HEK293 (cell line): ENCODE measurements around the gene TRAPPC6A.

ENCODE experiments used
- CTCF ChIA-PET: fragments of 350-600 bp; formaldehyde crosslinking; extraction: SDS; loops from one replicate; lab custom pipeline; 2021; ENCODE audit warnings: antibody characterized with exemption; lab: Yijun Ruan, JAX
- POLR2A ChIA-PET: fragments of 300-600 bp; formaldehyde crosslinking; extraction: SDS; loops from one replicate; lab custom pipeline; 2020; ENCODE audit warnings: antibody characterized with exemption, inconsistent platforms; lab: Yijun Ruan, JAX
- H3K27ac ChIP-seq: fragments of 200-500 bp; sonication (Bioruptor generic); 2 replicates; pipeline ENCODE4 v1.5.1; 2014; ENCODE audit warnings: low read depth, low read length, control low read depth, inconsistent platforms; ENCODE audit errors: extremely low read depth
- H3K36me3 ChIP-seq, 2 experiments: fragments of 200-500 bp in 1 of 2; sonication (Bioruptor generic) in 1 of 2; 1 replicate in 1 of 2; 2 replicates in 1 of 2; pipeline ENCODE4 v1.5.1; 2014 to 2017; ENCODE audit warnings: inconsistent platforms in 2 of 2, low read length in 2 of 2; ENCODE audit not compliant: control insufficient read depth in 2 of 2, insufficient read depth in 1 of 2
- H3K4me1 ChIP-seq: fragments of 200-500 bp; sonication (Bioruptor generic); 2 replicates; pipeline ENCODE4 v1.5.1; 2014; ENCODE audit warnings: mild to moderate bottlenecking, low read length, inconsistent platforms; ENCODE audit not compliant: control insufficient read depth, insufficient read depth
- H3K4me3 ChIP-seq: 2 replicates; pipeline ENCODE4 v1.5.1; 2011; ENCODE audit warnings: low read depth, mild to moderate bottlenecking, control low read depth, low read length, moderate library complexity
- H3K9me3 ChIP-seq: fragments of 200-500 bp; sonication (Bioruptor generic); 2 replicates; pipeline ENCODE4 v1.5.1; 2014; ENCODE audit warnings: low read depth, low read length, inconsistent platforms; ENCODE audit not compliant: control insufficient read depth, insufficient read depth
- KLF17 ChIP-seq: fragments of 450-650 bp; formaldehyde crosslinking; IDR thresholded peaks from 2 replicates; pipeline ENCODE4 v1.5.1; 2016; ENCODE audit warnings: missing biosample characterization, missing genetic modification characterization
- KLF7 ChIP-seq: fragments of 450-650 bp; formaldehyde crosslinking; IDR thresholded peaks from 2 replicates; pipeline ENCODE4 v1.5.1; 2016; ENCODE audit warnings: missing biosample characterization, missing genetic modification characterization, borderline replicate concordance
- KLF8 ChIP-seq: fragments of 450-650 bp; formaldehyde crosslinking; IDR thresholded peaks from 2 replicates; pipeline ENCODE4 v1.5.1; 2016; ENCODE audit warnings: missing biosample characterization, missing genetic modification characterization
- PRDM10 ChIP-seq: fragments of 450-650 bp; formaldehyde crosslinking; IDR thresholded peaks from 2 replicates; pipeline ENCODE4 v1.5.1; 2016; ENCODE audit warnings: missing biosample characterization, missing genetic modification characterization
- WT1 ChIP-seq: fragments of 450-650 bp; formaldehyde crosslinking; IDR thresholded peaks from 2 replicates; pipeline ENCODE4 v1.5.1; 2016; ENCODE audit warnings: missing biosample characterization, missing genetic modification characterization
- YY1 ChIP-seq: fragments of 450-650 bp; formaldehyde crosslinking; IDR thresholded peaks from 2 replicates; pipeline ENCODE4 v1.5.1; 2018; ENCODE audit warnings: missing biosample characterization, missing genetic modification characterization
- ZBTB17 ChIP-seq: fragments of 450-650 bp; formaldehyde crosslinking; IDR thresholded peaks from 2 replicates; pipeline ENCODE4 v1.5.1; 2016; ENCODE audit warnings: missing biosample characterization, missing genetic modification characterization
- ZBTB20 ChIP-seq: fragments of 450-650 bp; formaldehyde crosslinking; IDR thresholded peaks from 2 replicates; pipeline ENCODE4 v1.5.1; 2016; ENCODE audit warnings: missing biosample characterization, missing genetic modification characterization
- ZBTB26 ChIP-seq: fragments of 450-650 bp; formaldehyde crosslinking; optimal IDR thresholded peaks from 2 replicates; pipeline ENCODE3; 2016; ENCODE audit warnings: missing biosample characterization, mild to moderate bottlenecking, missing genetic modification characterization
- ZBTB8A ChIP-seq: fragments of 450-650 bp; formaldehyde crosslinking; IDR thresholded peaks from 2 replicates; pipeline ENCODE4 v1.5.1; 2016; ENCODE audit warnings: missing biosample characterization, missing genetic modification characterization
- ZEB2 ChIP-seq: fragments of 450-650 bp; formaldehyde crosslinking; IDR thresholded peaks from 2 replicates; pipeline ENCODE4 v1.5.1; 2016; ENCODE audit warnings: missing biosample characterization, missing genetic modification characterization
- ZFP37 ChIP-seq: fragments of 450-650 bp; formaldehyde crosslinking; IDR thresholded peaks from 2 replicates; pipeline ENCODE4 v1.5.1; 2016; ENCODE audit warnings: missing biosample characterization, missing genetic modification characterization
- ZFP69B ChIP-seq: fragments of 450-650 bp; formaldehyde crosslinking; IDR thresholded peaks from 2 replicates; pipeline ENCODE4 v1.5.1; 2016; ENCODE audit warnings: missing biosample characterization, missing genetic modification characterization
- ZNF10 ChIP-seq: fragments of 450-650 bp; formaldehyde crosslinking; IDR thresholded peaks from 2 replicates; pipeline ENCODE4 v1.5.1; 2017; ENCODE audit warnings: missing biosample characterization, missing genetic modification characterization
- ZNF24 ChIP-seq: fragments of 450-650 bp; formaldehyde crosslinking; IDR thresholded peaks from 2 replicates; pipeline ENCODE4 v1.5.1; 2016; ENCODE audit warnings: missing biosample characterization, missing genetic modification characterization
- ZNF398 ChIP-seq: fragments of 450-650 bp; formaldehyde crosslinking; IDR thresholded peaks from 2 replicates; pipeline ENCODE4 v1.5.1; 2017; ENCODE audit warnings: missing biosample characterization, missing genetic modification characterization
- ZNF530 ChIP-seq: fragments of 450-650 bp; formaldehyde crosslinking; IDR thresholded peaks from 2 replicates; pipeline ENCODE4 v1.5.1; 2016; ENCODE audit warnings: low read depth, missing biosample characterization, missing genetic modification characterization
- ZNF585B ChIP-seq: fragments of 450-650 bp; formaldehyde crosslinking; IDR thresholded peaks from 2 replicates; pipeline ENCODE4 v1.5.1; 2016; ENCODE audit warnings: missing biosample characterization, missing genetic modification characterization
- ZNF596 ChIP-seq: fragments of 450-650 bp; IDR thresholded peaks from 2 replicates; pipeline ENCODE4 v1.5.0; 2018; ENCODE audit warnings: missing biosample characterization, mild to moderate bottlenecking, missing genetic modification characterization, moderate library complexity
- ZNF600 ChIP-seq: fragments of 450-650 bp; formaldehyde crosslinking; IDR thresholded peaks from 2 replicates; pipeline ENCODE4 v1.5.1; 2016; ENCODE audit warnings: missing biosample characterization, missing genetic modification characterization
- ZNF629 ChIP-seq: fragments of 450-650 bp; formaldehyde crosslinking; IDR thresholded peaks from 2 replicates; pipeline ENCODE4 v1.5.1; 2017; ENCODE audit warnings: missing biosample characterization, missing genetic modification characterization
- ZNF660 ChIP-seq: fragments of 450-650 bp; IDR thresholded peaks from 2 replicates; pipeline ENCODE4 v1.5.1; 2018; ENCODE audit warnings: missing biosample characterization, mild to moderate bottlenecking, missing genetic modification characterization
- ZNF692 ChIP-seq: fragments of 450-650 bp; formaldehyde crosslinking; IDR thresholded peaks from 2 replicates; pipeline ENCODE4 v1.5.1; 2016; ENCODE audit warnings: missing biosample characterization, missing genetic modification characterization
- ZNF76 ChIP-seq: fragments of 450-650 bp; formaldehyde crosslinking; IDR thresholded peaks from 2 replicates; pipeline ENCODE4; 2016; ENCODE audit warnings: low read depth, missing biosample characterization, missing genetic modification characterization, borderline replicate concordance
- ZNF843 ChIP-seq: fragments of 450-650 bp; formaldehyde crosslinking; IDR thresholded peaks from 2 replicates; pipeline ENCODE4 v1.5.1; 2016; ENCODE audit warnings: missing biosample characterization, missing genetic modification characterization
- ZSCAN23 ChIP-seq: fragments of 450-650 bp; formaldehyde crosslinking; IDR thresholded peaks from 2 replicates; pipeline ENCODE4 v1.5.1; 2016; ENCODE audit warnings: missing biosample characterization, missing genetic modification characterization
- ZSCAN4 ChIP-seq: fragments of 450-650 bp; formaldehyde crosslinking; IDR thresholded peaks from 2 replicates; pipeline ENCODE4 v1.5.1; 2017; ENCODE audit warnings: missing biosample characterization, missing genetic modification characterization
- ZXDB ChIP-seq: fragments of 450-650 bp; formaldehyde crosslinking; IDR thresholded peaks from 2 replicates; pipeline ENCODE4 v1.5.1; 2016; ENCODE audit warnings: missing biosample characterization, missing genetic modification characterization

TRAPPC6A gene

GRCh38 chr19:45177817-45178261 lies at the start of gene TRAPPC6A:
Gene TRAPPC6A, minus strand, starts transcription at chr19:45178237. Its CDS starts 19 bp downstream, at chr19:45178218.
- Histone ChIP-seq H3K4me1 (peaks cover 8% of the 10 kb centered on the region), H3K4me3 (peak within 1 kb of the TSS; percentile 83), H3K36me3 (peaks cover 8 to 9% of the 10 kb centered on the region in 2 experiments), H3K27ac (peak within 1 kb of the TSS; percentile 85), H3K9me3 (no peaks in the 10 kb centered on the region)
- POLR2A ChIA-PET, result interaction anchor here (0.5 to 4.2 kb wide), 19 partner anchors 9 to 1088 kb away, joined by 3 to 54 read pairs (median 5); partner anchors contain the start of genes CLASRP, CLPTM1, ERCC2 and GEMIN7
- CTCF ChIA-PET, result interaction anchor here (0.6 to 2.8 kb wide), 10 partner anchors 10 to 277 kb away, joined by 3 to 16 read pairs (median 4); no protein-coding TSS in a partner anchor
- TF ChIP-seq ZBTB26 (tag by site-specific recombination) (no peak), ZNF660 (tag by site-specific recombination) (peak; percentile 95), ZSCAN4 (tag by site-specific recombination) (peak; percentile 16; the same call in 1 of the 2 replicates), KLF8 (tag by site-specific recombination) (peak; percentile 44; the same call in 1 of the 2 replicates), PRDM10 (tag by site-specific recombination) (peak; percentile 69; the same call in 1 of the 2 replicates), YY1 (tag by site-specific recombination) (peak; percentile 64; the same call in 1 of the 2 replicates), ZEB2 (tag by site-specific recombination) (peak; percentile 48; the same call in 1 of the 2 replicates), ZSCAN23 (tag by site-specific recombination) (no peak), ZNF692 (tag by site-specific recombination) (peak; percentile 76), ZNF600 (tag by site-specific recombination) (peak; percentile 69), ZNF530 (no peak), ZNF596 (tag by site-specific recombination) (no peak), WT1 (tag by site-specific recombination) (no peak), ZFP37 (tag by site-specific recombination) (peak; percentile 91), KLF7 (tag by site-specific recombination) (0 out of 2 replicates have a peak, but pooled peaks have one; percentile 42), ZNF76 (tag by site-specific recombination) (peak; percentile 26; the same call in 1 of the 2 replicates), ZNF398 (0 out of 2 replicates have a peak, but pooled peaks have one; percentile 18), ZBTB17 (tag by site-specific recombination) (peak; percentile 60), ZNF843 (0 out of 2 replicates have a peak, but pooled peaks have one; percentile 45), ZXDB (tag by site-specific recombination) (peak; percentile 59), ZFP69B (tag by site-specific recombination) (0 out of 2 replicates have a peak, but pooled peaks have one; percentile 24), ZBTB20 (tag by site-specific recombination) (peak; percentile 83), ZNF24 (tag by site-specific recombination) (peak; percentile 61; the same call in 1 of the 2 replicates), ZNF629 (tag by site-specific recombination) (0 out of 2 replicates have a peak, but pooled peaks have one; percentile 52), KLF17 (tag by site-specific recombination) (0 out of 2 replicates have a peak, but pooled peaks have one; percentile 32), ZNF10 (tag by site-specific recombination) (peak; percentile 67; the same call in 1 of the 2 replicates), ZNF585B (tag by site-specific recombination) (no peak), ZBTB8A (tag by site-specific recombination) (0 out of 2 replicates have a peak, but pooled peaks have one; percentile 42)
